ENCODE measurements around the gene CDH4.

CDH4 gene

DNA sequence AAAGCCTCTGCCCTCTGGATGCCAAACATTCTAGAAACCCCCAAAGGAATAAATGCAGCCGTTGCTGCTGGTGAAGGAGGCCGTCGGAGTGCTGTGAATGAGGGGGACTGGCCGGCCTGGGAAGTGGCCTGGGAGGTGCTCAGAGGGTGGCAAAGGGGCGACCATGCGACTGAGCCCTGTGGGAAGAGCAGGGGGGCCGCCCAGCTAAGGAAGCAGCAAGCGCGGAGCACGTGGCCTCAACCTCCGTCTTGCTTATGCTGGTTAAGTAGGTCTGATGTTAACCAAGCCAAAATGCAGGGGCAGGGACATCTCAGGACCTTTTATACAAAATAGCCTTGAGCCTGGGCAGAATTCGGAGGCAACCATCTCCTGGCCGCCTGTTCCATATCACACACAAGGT is 432.1 kb downstream of the CDH4 start:
- DNase-seq, result no peak

DNA sequence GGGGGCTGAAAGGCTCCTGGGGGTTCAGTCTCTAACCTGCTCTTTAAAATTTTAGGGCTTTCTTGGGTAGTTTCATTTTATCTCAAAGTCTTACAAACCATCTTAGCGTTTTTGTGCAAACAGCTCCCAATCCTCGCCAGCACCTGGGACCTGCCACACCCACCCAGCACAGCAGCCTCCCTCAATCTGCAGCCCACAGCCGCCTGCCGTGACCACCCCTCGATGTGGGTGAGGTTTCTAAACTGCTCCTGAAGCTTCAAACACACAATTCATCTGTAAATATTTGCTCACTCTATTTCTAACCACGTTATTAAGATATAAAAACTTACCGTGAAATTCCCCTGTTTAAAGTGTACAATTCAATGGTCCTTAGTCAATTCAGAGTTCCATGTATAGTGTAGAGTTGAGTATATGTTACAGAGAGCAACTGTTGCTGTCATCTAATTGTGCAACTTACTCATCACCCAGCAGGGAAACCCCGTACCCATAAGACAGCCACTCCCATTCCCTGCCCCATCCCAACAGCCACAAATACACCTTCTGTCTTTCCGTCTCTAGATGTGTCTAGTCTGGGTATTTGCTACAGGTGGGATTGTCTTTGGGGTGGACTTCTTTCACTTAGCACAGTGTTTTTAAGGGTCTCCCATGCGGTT is 432.6 kb downstream of the CDH4 start:
- DNase-seq, result no peak

DNA sequence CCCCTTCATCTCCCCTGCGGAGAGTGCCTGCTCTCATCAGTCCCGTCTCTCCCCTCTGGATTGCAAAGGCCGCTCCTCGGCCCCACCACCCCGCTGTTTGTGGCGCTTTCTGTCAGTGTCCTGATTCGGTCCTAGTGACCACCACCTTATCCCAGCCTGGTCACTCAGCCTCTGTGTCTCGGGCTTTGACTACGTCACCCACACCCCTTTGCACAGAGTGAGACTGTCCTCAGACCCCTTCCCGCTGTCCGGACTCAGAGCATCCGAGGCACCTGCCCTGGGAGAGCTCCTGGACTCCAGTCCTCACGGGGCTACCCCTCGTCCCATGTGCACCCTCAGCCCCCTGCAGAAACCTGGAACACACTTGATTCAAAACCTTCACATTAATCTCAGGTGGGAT is 433.4 kb downstream of the CDH4 start:
- DNase-seq, result no peak

DNA sequence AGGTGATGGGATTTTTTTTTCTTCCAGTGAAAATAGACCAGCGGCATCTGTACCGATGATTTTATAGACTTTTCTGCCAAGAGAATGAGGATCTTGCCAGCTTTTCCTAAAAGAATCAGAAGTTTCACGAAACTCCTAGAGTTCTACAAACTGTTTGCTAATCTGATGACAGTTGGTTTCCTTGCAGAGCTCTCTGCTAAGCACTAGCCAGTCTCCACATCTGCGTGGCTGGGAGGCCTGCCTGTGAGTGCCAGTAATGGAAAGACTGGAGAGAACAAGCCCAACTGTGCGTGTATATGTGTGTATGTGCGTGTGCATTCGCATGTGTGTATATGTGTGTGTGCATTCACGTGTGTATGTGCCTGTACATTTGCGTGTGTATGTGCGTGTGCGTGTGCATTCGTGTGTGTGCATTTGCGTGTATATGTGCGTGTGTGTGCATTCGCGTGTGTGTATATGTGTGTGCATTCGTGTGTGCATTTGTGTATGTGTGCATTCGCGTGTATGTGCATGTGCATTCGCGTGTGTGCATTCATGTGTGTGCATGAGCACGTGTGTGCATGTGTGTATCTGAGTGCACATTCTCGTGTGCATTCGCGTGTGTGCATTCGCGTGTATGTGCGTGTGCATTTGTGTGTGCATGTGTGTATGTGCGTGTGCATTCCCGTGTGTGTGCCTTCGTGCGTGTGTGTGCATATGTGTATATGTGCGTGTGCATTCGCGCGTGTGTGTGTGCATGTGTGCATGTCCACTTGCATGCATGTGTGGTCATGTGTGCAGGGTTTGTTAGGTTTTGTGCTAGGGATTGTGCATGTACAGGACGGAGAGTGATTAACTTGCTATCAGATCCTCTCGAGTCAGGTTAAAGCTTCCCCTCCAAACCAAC is 434.2 kb downstream of the CDH4 start:
- no peak for DNase-seq

DNA sequence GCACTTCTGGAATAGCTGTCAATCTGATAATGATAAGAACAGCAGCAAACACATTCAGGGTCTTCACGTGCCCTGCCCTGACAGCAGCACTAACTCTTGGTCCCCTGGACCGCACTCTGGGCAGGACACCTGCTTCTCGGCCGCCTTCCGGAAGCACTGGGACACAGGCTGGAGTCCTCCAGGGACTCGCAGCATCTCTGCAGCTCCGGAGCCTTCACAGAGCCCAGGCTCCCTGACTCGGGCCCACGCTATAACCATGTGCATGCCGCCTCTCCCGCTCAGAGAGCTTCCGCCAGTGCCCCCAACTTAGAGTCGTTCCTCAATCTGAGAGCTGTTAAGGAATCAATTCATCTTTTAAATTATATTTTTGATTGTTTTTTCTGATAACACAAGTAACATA is 436.4 kb downstream of the CDH4 start:
- no peak for DNase-seq

DNA sequence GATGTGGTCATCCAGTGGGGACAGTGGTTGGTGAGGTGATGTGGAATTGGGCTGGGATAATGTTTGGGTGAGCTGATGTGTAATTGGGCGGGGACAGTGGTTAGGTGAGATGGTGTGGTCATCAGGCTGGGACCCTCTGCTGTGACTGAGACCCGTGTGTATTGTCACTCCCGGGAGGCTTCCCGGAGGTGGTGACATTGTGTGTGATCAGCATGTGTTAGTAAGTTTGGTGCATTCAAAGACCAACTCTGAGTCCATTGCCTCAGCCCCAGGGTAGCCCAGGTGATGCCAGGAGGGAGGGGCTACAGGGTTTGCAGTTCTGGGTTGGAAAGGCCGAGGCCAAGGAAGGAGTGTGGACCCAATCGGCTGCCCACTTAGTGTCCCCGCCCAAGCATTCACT is 438.1 kb downstream of the CDH4 start:
- no peak for DNase-seq

DNA sequence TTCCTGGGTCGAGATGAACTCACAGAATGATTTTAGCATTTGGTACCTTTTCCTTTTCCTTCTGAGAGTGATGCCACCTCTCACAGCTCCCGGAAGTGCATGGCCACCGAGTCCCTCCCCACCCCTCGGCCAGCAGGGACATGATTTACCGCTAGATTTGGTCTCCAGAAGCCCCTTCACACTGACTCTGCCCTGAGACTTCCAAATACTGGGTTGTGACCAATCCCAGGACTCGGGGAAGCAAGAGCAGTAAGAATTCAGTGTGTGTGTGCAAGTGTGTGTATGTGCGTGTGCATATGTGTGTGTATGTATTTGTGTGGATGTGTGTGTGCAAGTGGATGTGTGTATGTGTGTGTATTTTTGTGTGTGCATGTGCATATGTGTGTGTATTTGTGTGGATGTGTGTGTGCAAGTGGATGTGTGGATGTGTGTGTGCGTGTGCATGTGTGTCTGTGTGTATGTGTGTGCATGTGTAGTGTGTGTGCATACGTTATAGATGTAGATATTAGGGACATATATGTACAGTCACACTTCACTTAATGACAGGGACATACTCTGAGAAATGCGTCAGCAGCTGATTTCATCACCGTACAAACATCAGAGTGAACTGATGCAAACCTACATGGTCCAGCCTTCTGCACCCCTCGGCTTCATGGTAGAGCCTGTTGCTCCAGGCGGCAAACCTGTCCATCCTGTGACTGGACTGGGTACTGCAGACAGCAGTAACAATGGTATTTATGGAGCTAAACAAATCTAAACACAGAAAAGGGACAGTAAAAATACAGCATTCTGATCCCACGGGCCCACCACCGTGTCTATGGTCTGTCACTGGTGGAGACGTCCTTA is 439.2 kb downstream of the CDH4 start:
- no peak for DNase-seq

- no peak for DNase-seq
Observed at GRCh38 chr20:61691978-61692377, 439.9 kb downstream of the CDH4 start.

GRCh38 chr20:61692479-61692878 is 440.4 kb downstream of the CDH4 start:
- DNase-seq, result no peak

- no peak for DNase-seq
Observed at GRCh38 chr20:61693055-61693600, 441.1 kb downstream of the CDH4 start.

DNA sequence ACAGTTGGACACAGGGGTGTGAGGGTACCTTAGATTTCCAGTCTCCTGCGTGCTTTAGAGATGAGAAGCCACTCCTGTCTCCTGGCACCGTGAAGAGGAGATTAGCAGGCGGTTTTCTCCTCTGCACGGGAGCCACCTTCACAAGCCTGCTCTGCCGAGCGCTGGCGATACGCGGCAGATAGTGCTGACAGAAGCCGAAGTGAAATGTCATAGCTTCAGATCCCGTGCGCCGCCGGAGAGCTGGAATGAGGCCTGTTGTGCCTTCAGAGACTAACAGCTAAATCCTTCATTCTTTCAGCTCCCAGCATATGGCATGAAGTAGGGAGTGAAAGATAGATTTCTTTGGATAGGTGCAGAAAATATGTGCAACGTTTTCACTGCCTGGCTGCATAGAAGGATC is 442.6 kb downstream of the CDH4 start:
- DNase-seq, result no peak

DNA sequence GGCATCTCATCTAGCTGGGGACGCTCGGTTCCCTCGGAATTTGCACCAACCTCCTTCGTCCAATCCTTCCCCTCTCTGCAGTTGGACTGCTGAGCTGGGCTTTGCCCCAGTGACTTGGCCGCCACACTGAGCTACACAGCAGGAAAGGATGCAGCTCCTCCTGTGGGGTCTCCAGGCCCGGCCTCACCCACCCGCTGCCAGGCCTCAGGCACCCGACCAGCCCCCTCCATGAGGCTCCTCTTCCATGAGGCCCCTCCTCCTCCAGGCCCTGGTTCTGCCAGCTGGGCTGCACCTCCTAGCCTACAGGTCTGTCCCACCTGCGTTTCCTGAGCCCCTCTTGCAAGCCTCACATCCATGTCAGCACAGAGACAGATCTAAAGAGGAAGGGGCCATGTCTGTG is 443.7 kb downstream of the CDH4 start:
- DNase-seq, result no peak

- DNase-seq, result no peak
Observed at GRCh38 chr20:61696181-61696735, 444.2 kb downstream of the CDH4 start.

DNA sequence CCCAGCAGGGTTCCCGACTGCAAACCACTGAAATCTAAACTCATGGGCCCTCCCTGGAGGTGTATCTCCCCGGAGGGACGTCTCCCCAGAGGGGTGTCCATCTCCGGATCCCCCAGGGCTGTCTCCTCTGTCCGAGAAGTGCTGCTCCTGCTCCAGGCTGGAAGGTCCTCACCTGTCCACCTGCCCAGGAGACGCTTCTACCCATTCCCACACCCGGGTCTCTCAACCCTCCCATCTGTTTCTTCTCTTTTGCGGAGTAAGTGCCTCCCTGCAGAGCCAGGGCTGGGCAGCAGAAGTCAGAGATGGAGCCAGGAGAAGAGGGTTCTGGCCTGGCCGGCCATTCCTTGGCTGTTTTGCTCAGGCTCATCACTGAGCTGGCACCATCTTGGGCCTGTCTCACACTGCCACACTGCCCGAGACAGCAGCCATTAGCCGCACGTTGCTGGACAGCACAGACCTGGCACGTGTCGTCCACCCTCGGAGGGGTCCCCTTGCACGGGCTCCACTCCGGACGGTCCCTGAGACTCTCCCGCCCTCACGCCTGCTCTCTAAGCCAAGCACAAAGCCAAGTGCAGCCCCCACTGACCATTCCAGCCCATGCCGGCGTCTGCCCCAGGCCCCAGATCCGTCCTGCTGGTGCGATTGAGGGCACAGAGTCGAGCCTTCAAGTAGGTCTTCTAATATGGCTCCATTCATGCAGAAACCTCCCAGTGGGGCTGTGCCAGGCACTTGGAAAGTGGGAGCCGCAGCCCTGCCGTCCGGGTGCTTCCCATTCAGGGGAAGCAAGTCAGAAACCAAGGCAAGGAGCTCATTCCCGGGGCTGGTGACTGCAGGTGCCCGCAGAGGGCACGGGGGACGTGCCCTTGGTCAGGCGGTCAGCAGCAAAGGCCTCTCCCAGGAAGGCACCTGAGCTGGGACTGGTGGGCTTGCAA is 445.9 kb downstream of the CDH4 start:
- no peak for DNase-seq

DNA sequence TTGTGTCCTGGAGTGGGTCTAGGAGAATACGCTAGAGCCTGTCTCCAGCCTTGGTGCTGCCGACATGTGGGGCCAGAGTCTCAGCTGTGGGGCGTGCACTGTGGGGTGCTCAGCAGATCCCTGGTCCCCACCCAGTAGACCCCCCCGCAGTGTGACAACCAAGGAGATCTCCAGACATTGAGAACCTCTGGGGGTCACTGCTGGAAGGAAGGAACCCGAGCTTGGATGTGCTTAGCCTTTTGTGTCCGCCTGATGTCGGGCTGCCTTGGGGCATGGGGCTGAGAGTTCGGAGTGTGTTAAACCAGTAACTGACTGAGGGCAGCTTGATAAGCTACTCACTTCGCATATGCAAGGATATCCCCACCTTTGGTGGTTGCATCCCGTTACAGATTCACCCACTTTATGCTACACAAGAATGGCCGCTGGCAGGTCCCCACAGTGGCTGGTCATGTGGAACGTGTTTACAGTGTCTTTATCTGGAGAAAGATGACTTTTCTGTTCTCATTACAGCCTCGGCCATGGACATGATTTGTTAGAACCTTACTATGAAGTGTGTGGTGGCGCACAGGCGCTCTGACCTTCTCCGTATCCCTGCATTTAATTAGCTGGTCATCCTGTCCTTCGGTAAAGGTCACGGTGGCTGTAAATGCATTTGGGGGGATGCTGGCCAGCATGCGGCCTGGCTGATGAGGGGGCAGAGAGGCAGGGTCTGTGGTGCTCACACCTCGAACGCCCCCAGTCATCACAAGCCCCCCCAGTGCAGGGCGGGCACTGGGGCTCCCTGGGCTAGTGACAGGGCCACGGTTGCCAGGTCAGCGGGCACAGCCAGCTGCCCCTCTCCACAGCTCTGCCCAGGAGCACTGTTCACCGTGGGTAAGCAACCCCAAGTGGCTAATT is 446.8 kb downstream of the CDH4 start:
- DNase-seq, result no peak

DNA sequence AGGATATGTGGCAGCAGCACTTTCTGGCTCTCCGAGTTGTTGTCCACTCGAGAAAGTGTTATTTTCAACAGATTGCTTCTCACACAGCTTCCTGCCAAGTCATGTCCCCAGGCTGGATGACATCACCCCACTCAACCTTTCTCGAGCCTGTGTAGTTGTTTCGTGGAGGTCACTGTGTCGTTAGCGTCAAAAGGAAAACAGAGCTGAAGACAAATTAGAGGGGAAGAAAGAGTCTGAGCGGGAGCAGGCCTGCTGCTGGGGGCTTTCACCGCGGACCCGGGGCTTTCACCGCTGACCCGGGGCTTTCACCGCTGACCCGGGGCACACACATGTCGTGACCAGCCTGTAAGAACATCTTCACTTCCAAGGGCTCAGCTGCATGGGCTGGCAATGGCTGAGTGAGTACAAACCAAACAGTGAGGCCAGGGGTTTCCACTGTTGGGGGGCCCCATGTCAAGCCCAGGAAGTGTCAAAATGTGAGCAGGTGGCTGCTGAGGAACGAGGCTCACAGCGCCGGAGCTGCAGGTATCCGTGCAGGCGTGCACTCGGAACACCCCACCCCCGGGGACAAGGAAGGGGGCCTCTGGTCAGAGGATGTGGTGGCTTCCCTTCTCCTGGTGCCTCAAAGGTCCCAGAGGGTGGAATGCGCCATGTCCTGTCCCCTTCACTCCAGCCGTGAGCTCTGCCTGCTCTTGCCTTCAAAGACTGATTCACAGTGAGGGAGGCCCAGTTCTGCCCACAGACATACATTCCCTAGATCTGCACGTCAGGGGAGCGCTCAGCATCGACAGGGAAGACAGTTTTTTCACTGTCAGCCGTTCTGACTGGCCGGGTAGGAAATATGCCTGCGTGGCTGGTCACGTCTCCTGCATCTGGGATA is 447.7 kb downstream of the CDH4 start:
- no peak for DNase-seq

DNA sequence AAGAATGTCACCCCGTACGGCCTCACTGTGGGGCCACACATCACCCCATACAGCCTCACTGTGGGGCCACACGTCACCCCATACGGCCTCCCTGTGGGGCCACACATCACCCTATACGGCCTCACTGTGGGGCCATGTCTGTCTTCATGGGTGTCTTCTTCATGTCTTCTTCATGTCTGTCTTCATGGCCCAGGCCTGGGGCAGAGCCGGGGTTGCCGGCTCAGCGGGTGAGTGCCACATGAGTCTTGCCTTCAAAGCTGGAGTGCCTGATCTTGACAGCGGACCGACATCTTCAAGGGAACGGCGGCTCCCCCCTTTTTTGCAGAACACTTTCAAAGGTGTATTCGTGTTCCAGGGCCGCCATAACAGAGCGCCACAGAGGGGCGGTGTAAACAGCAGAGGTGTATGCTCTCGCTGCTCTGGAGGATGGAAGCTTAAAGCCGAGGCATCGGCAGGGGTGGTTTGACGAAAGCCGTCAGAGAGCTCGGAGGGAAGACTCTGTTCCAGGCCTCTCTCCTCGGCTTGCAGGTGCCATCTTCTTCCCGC is 448.6 kb downstream of the CDH4 start:
- DNase-seq, result no peak

GRCh38 chr20:61701401-61701800 is 449.3 kb downstream of the CDH4 start:
- no peak for DNase-seq

- DNase-seq, result no peak
Observed at GRCh38 chr20:61701802-61702201, 449.7 kb downstream of the CDH4 start.

Data from NCI-H1436 (cell line).